Stimulated activated CD4-positive, alpha-beta T cell treated with anti-CD3 and anti-CD28 coated beads, Interleukin-2, amount 100 ng/mL, for 24 hours (primary cell): Measurements from ENCODE around the gene EDA.

Experiments
- DNase-seq, 2 donors: peaks; one replicate each; pipeline ENCODE4 v3.0.0-alpha.2; 2020

Gene EDA

DNA sequence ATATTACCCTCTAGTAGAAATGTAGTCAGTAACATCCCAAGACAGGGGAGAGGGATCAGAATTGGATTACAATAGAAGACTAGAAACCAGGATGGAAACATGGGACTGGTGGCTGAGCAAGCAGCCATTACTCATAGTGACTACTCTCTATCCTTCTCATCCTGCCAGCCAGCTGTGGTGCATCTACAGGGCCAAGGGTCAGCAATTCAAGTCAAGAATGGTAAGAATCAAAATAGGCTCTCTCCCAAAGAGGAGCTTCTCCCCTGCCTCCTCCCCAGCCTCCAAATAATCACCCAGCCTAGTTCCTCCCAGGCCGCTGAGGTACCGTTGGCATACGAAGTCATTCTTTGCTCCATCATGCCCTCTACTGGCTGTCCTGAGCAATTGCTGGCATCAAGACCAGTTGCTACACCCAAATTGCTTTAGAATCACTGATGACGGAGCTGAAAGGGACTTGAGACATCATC lies 414.4 kb downstream of the EDA start:
- peak; percentile 20 to 37 for DNase-seq

DNA sequence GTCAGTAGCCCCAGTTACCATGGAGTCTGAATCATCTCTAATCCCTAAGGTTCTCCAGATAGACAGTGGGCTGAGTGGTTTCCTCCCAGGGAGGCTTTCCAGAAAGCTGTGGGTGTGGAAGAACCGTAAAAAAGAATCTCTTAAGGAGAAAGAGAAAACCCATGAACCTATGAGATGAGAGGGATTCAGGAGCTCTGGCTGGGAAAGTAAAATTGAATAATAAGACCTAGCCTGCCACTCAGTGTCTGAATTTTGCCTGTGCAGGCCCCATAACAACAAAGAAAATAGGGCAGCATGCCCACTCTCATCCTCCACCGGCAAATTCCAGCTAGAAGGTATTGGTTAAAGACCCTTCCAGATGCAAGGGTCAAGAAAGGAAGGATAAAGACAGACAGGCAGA lies 416.9 kb downstream of the EDA start:
- no peak for DNase-seq

DNA sequence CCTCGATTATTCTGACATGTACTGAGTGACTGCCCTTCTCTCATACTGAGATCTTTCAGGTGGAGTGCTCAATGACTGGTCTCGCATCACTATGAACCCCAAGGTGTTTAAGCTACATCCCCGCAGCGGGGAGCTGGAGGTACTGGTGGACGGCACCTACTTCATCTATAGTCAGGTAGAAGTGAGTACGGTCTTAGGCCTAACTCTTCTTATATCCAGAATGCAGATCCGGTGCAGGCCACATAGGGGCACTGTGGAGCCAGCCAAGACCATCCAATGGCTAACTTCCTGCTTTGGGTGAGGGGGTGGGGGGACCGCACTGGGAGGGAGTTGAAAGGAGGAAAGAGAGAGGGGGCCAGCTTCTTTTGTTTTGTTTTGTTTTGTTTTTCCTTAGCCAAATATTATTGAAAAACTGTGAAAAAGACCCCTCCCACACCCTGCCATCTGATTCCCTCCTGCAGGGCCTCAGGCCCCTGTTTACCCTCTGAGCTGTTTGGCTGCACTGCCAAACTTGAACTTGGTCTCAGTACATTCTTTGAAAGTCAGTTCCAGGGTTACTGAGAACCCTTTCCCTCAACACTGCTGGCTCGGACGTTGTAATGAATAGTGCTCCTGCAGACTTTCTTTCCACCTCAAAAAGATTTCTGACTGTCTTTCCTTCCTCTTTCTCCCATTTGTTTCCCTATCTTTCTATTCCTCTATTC lies 417.6 kb downstream of the EDA start:
- peak; percentile 18 to 37 for DNase-seq

DNA sequence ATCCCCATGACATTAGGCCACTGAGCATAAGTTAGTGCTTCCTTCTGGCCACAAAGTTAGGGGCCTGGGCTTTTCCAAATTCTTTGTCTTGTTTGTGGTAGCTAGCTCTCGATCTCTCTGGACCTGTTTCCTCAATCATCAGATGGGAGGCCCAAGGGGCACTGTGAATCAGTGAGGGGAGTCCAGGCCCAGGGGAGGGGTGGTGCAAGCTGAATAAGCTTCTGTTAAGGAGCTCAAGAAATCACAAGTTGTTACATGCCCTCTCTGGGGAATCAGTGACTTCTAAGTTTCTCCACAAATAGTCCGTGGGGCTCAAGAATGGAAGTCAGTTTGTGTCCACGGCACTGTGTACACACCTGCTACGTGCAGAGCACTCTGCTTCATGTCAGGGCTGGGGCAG lies 418.7 kb downstream of the EDA start:
- no peak for DNase-seq

DNA sequence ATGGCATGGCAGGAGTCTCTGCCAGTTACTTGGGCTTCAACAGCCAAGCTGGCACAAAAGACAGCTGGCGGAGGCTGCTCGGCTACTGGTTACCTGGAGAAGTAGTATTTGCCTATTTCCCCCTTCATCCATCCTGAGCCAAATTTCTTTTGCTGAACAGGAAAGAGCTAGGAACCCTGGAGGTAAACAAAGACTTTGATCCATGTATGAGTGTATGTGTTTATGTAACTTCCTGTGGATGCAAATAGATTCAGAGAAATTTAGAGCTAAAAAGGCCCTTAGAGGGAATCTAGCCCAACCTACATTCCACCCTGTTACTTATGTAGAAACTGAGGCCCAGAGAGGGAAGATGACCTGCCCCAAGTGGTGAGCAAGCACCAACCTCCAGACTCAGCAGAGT lies 422.6 kb downstream of the EDA start:
- DNase-seq, result no peak

DNA sequence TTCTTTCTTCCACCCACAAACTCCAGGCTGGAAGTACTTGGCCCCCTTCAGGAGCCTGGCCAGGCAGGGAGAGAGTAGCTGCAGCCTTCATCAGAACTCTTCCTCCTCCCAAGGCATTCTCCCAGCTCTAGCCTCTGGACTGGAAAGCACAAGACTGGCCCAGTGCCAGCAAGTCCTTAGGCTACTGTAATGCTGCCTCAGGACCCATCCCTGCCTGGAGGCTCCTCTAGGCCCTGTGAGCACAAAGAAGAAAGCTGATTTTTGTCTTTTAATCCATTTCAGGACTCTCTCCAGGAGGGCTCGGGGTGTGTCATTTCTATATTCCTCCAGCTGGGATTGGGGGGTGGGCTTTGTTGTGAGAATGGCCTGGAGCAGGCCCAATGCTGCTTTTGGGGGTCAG lies 423.0 kb downstream of the EDA start:
- DNase-seq, result no peak

DNA sequence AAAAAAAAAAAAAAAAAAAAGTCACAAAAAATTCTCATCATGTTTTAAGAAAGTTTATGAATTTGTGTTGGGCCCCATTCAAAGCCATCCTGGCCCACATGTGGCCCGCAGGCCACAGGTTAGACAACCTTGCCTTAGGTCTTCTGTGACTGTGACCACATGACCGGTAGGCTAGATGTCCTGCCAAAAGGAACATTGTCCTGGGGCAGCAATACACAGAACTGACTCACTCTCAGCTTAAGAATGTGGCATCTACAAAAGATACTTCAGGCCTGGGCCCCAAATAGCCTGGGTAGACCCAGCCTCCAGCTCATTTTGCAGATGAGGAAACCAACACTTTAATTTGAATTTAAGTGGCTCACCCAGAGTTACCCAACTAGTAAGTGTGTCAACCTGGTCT lies 423.8 kb downstream of the EDA start:
- DNase-seq, result no peak

DNA sequence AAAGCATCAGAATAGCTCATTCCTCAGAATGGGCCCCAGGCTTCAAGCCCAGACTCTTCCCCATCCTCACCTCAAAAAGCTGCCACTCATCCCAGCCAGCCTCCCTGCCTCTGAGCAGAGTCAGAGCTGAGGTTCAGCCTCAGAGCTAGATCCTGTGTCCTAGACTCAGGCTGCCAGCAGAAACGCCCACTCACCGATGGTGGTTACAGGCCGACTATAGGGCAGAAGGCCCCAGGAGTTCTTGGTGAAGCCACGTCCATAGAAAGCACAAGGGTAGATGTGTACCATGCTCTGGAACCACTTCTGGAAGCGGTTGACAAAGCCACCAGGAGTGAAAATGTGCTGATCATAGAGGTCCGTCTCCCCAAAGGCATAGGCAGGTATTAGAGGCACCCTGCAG lies 426.1 kb downstream of the EDA start:
- no peak for DNase-seq

DNA sequence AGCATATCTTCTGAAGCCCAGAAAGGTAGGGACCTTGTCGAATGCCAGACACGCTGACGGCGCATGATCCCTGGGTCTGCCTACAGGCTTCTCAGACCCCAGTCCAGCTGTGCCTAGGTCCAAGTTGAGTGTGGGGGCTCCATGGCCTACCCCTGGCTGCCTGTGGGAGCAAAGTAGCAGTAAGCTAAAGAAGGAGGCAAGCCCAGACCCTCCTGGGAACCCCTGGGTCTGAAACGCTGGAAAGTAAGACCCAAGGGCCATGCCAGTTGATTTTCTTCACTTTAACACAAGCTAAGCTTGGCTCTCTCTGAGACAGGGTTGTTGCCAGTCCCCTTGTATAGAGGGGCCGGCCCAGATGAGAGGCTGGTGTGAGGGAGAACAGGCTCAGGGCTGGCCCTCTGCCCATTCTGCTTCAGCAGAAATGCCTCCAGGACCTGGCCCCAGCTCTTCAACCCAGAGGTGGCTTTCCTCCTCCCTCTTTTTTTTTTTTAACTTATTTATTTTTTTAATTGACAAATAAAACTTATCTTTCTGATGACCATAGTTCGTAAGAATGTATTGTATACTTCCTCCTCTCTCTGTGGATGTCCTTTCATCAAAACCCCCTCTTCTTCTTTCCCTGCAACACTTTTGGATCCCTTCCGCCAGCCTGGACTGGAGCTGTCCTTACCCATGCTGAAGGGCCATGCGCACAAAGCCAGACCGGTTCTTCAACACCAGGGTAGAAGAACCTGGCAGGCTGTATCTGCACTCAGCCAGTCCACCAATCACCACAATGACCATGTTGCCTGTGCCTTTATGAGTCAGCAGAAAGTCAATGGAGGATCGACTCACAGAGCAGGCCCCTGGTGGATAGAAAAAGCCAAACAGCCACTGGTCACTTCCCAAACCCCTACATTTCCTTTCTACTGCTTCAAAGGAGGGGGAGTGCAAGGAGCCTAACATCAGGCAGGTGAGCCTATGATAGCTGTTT lies 426.8 kb downstream of the EDA start:
- no peak for DNase-seq

DNA sequence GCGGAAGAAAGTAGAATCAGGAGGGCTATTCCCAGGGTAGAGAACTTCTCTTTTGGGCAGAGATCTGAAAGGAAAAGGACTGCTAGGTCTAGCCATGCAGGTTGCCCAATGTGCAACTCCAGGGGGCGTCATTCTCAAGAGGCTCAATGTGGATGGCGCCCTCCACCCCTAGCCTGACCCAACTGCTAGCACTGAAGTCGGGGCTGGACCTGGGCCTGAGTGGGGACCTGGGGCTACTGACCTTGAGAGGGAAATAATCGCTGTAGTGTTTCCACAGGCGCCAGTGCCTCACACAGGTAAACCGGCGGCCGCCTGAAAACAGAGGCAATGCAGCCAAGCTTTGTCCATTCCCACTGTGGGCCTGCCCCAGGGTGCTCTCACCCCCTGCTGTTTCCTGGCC lies 427.8 kb downstream of the EDA start:
- no peak for DNase-seq

DNA sequence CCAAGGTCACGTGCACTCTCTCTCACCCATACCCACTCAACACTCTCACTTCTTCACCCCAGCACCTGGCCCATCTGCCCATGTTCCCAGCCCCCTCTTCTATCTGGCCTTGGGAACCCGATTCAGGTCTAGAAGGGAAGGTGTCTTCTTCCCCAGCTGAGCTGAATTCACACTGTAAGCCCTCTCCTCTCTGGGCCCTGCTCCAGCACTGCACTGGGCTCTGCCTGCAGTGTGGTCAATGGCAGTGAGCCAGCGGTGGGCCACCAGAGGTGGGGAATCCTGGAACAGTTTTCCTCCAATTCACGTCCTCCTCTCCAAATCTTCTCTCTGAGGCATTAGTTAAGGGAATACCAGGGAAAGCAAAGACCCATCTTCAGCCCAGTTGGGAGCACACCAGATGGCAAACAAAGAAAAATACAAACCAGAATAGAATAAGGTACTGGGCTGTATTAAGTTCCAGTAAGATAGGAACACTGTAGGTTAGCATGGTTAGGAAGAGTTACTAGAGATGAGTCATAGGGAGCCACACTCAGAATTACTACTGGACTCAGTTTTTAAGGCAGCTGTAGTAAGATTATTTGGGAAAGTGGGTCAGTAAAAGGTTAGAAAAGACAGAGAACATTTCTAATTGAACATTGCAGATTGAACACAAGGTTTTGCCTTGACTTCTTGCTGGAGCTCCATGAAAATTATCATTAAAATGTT lies 428.8 kb downstream of the EDA start:
- DNase-seq, result no peak

DNA sequence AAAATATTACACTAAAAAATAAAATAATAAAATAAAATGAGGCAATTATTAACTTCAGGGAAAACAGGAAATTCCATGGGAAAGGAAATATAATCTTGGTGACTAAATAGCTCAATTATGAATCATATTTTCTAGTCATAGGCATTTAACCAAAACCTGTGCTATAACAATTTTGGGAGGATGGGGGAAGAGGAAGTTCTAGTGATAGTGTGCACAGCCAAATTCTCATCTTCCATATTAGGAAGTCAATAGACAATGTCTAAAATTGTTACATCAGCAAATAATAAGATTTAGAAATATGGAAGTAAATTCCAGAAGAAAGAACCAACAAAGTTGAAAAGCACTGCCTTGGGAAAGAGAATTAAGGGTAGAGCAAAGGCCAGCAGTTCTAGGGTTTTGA lies 431.1 kb downstream of the EDA start:
- no peak for DNase-seq

DNA sequence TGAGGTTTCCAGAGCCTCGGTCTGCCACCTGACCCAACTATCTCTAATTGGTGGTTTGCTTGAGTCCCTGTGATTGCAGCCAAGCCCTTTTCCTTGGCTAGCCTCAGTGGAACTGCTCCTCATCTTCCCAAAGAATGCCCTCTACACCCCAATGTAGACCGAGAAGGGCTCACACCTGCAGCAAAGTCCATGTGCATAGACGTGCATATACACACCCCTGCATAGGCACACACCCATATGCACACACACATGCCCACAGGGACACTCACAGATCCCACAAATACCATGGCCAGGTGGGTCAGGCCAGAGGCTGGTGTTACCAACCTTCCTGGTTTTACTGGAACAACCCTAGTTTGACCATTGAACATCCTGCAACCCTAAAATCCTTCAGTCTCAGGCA lies 433.5 kb downstream of the EDA start:
- DNase-seq, result no peak

DNA sequence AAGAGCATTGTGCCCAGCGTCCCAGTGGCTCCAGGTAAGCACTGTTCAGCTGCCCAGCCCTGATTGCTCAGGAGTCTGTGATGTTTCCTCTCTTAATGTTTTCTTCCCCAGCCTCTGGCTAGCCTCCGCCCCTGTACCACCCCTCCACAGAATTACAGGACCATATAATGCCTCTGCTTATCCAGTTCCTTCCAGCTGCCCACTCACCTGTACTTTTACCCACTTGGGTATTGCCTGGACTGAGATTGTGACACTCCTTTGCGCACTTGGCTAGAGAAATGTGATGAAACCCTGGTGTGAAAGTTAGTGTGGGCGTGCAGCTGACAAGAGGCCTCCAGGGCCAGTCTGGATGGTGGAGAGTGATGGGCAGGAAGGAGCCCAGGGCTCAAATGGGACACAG lies 434.0 kb downstream of the EDA start, which contains the start of gene AWAT2:
TSS of gene AWAT2 (minus strand) at position 14 of the 400 bp plus-strand sequence. CDS start at position 8, 6 bp downstream.
- no peak for DNase-seq

DNA sequence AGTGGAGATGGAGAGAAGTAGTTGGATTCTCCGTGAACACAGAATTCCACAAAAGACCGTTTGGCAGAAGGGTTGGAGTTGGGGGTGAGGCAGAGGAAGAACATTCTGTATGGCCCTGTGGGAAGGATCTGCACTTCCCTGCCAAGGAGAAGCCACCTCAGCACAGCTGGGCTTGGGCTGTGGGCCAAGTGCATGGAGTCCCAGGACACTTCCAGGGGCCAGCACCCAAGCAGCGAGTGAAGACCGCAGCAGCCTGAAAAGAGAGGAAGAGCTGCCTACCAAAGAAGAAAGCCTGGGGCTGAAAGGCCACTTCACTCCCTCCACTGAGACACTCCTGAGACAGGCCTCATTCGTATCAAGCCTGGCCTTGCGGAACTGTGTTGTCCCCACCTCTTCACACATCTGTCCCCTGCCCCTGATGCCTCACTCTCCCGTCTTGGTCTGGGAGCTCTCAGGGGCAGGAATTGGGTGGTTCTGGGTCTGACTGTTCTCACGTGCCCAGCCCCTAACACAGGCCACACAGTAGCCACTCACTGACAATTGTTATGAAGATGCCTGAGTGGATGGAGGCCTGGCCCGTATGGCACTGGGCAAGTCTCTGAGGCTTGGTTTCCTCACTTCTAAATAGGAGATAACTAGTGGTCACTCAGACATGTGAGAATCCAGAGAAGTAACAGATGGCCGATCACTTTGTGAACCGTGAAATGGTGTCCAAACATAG lies 437.1 kb downstream of the EDA start:
- DNase-seq, result no peak

DNA sequence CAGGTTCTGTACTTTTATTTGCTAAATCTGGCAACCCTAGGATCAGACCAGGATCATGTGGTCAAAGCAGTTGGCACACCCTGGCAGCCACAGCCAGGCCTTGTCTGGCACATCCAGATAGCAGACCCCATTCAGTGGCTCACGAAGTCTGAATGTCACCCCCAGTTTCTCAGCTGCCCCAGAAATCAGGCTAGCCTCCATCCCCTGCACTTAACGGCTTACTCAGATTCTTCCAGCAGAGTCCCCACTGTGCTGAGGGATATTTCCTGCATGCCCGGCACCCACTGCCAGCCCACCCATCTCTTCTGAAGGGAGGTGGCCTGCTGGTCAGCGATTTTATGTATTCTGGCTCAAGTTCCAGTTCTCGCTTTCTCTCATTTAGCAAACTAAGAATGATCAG lies 438.5 kb downstream of the EDA start:
- no peak for DNase-seq

DNA sequence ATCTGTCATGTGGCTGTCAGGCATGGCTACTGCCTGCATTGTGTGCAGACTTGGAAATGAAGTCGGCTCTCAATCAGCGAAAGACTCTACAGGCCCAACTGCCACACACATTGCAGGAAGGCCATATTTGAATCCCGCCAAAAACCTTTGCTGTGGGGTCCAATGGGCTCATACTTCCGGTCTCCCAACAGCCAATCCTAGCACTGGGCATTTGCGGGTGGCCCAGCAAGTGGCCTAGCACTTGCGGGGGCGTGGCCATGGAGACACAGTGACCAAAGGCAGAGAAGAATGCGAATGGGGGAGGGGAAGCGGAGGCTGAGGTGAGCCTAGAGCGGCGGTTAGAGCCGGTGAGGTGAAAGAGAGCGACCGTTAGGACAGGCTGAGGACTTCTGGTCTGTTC lies 446.2 kb downstream of the EDA start, which contains the start of gene OTUD6A:
TSS of gene OTUD6A (plus strand) at position 382 of the 400 bp plus-strand sequence. CDS start 68 bp downstream, outside the sequence.
- no peak for DNase-seq

DNA sequence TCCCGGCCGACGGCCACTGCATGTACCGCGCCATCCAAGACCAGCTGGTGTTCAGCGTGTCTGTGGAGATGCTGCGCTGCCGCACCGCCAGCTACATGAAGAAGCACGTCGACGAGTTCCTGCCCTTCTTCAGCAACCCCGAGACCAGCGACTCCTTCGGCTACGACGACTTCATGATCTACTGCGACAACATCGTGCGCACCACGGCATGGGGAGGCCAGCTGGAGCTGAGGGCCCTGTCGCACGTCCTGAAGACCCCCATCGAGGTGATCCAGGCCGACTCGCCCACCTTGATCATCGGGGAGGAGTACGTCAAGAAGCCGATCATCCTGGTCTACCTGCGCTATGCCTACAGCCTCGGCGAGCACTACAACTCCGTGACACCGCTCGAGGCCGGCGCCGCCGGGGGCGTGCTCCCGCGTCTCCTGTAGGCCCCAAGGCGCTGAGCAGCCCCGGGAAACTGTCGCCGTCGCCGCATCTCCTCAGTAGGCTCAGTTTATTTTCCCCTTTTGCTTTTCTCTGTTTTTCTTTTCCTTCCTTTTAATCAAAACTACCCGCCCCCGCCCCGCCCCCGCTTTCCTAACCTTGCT lies 447.1 kb downstream of the EDA start:
- DNase-seq, result no peak

DNA sequence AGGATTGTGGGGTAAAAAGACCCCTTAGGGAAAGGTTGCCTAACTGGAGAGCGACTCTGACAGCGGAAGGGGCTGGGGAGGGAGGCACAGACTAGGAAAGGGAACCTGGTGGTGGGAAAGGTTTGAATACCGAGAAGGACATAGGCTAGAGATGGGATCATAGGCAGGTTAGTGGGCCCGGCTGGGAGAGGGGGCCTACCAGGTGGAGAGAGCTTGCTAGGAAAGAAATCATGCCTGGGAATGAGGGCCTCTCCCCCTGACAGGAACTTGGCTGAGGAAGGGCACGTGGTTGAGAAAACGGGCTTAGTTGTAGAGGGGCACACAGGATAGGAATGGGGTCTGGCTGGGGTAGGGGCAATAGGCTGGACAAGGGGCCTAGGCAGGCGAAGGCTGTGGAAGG lies 450.7 kb downstream of the EDA start:
- no peak for DNase-seq

DNA sequence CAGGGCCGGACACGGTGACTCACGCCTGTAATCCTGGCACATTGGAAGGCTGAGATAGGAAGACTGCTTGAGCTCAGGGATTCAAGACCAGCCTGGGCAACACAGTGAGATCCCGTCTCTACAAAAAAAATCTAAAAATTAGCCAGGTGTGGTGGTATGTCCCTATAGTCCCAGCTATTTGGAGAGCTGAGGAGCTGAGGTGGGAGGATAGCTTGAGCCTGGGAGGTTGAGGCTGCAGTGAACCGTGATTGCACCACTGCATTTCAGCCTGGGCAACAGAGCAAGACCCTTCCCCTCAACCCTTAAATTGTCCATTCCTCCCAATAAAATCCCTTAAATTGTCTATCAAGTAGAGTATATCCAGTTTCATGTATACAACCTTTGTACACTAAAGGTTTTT lies 463.4 kb downstream of the EDA start:
- no peak for DNase-seq

DNA sequence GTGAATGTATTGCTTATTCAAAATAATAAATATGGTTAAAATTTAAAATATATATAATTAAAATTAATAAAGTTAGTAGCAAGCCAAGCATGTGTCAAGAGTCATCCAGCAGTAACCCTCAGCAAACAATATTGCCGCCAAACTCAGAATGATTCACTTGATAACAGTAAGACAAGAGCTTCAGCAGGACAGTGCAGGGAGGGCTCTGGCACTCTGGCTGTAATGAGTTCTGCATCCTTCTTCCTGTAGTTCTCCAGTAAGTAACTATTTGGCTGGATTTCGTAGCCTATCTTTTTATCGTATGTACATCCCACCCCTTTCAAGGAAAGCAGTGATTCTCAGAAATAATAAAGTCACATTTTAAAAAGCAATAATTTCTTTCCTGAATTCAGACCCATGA lies 464.0 kb downstream of the EDA start:
- no peak for DNase-seq

DNA sequence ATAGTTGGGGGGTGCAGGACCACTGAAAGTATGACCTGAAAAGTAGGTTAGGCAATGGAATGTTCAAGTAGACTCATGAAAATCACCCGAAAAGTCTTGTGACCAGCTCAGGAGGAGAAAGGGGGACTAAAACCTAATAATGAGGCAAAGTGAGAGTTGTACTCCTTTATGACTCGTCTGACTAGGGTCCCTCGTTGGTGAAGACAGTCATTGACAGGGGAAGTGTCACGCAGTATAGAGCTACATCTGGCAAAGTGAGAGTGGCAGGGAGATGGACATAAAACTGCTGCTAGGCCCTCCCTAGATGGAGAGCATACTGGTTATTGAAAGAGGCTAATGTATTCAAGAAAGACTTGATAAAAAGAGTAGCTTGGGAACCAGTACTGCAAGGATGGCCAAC lies 466.8 kb downstream of the EDA start:
- DNase-seq, result no peak
